HAP-1 (cell line): ENCODE measurements around the gene TAGLN3.
"Not testable (repeated sequence)": the region's sequence is repeated elsewhere in the genome, so short reads cannot be mapped to it uniquely, and the experiment has no call there.

Experiments
- DNase-seq, 2 experiments: peaks; one replicate each; pipeline ENCODE4 v3.0.0-alpha.2; 2016 to 2020; ENCODE audit warnings: low spot score in 2 of 2
- H3K27me3 ChIP-seq: fragments of 250-450 bp; sonication (Bioruptor Pico); 2 replicates; pipeline ENCODE4 v1.5.1; 2020; ENCODE audit warnings: low read depth, mild to moderate bottlenecking, moderate library complexity
- H3K36me3 ChIP-seq: fragments of 250-450 bp; sonication (Bioruptor Pico); replicated peaks from 2 replicates; pipeline ENCODE4 v1.5.1; 2020; ENCODE audit warnings: mild to moderate bottlenecking
- H3K4me1 ChIP-seq: fragments of 250-450 bp; sonication (Bioruptor Pico); 2 replicates; pipeline ENCODE4 v1.5.1; 2020; ENCODE audit warnings: mild to moderate bottlenecking
- H3K4me3 ChIP-seq: fragments of 250-450 bp; sonication (Bioruptor Pico); 2 replicates; pipeline ENCODE4 v1.5.1; 2020; ENCODE audit warnings: mild to moderate bottlenecking, moderate library complexity
- H3K9me3 ChIP-seq: fragments of 250-450 bp; sonication (Bioruptor Pico); 2 replicates; pipeline ENCODE4 v1.5.1; 2020; ENCODE audit warnings: mild to moderate bottlenecking, moderate library complexity
- in situ Hi-C: fragments of 300-500 bp; cut with MboI; formaldehyde crosslinking; loops from 3 replicates; pipeline ENCODE4 v1.14.3; 2020; ENCODE audit warnings: low sequenced_read_pairs, inconsistent platforms, mixed read lengths

Gene TAGLN3

DNA sequence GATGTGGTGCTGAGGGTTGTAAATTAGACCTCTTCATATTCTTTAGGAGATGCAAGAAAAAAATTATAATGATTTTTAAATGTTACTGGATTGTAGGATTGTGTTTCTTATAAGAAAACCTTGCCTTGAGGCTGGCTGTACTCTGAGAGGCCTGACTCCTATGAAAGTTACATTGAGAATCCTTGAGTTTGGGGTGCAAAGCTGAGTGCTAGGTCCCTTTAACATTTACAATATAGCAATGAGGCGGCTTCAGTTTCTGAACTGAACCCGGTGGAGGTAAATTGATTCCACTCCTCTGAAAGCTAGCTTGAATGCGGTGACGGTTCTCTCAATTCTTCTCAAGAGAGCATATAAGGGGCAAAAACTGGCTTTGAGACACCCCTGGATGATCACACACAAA, 35.7 kb downstream of the TAGLN3 start, which contains the start of gene TMPRSS7:
TSS of gene TMPRSS7 (plus strand) at position 301 of the 400 bp plus-strand sequence. CDS start 110 bp downstream, outside the sequence.
- no peaks in the 10 kb centered on the region for H3K27me3 ChIP-seq
- no peak within 1 kb of the TSS for H3K4me3 ChIP-seq
- H3K9me3 ChIP-seq, result no peaks in the 10 kb centered on the region
- H3K36me3 ChIP-seq, result no peaks in the 10 kb centered on the region
- no peak for DNase-seq
- no peaks in the 10 kb centered on the region for H3K4me1 ChIP-seq
- in situ Hi-C loops, result no loop called here

DNA sequence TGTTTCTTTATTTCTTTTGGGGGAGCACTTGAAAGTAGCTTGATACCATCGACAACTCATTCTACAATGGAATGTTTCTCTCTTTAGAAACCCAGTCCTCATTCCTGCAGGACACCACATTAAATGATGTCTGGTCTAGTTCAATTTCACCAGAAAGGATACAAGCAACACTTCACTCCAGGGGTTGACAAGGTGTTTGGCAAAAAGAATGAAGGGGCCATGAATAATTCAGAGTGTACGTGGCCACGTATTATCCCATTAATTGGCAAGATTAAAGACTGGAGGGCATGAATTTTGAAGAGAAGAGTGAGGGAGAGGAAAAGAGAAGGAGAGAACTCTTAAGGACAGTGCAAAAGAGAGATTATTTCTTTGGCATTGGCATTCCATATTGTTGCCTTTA, 36.5 kb downstream of the TAGLN3 start:
- H3K4me3 ChIP-seq, result no peak overlapping the region
- DNase-seq, result no peak
- H3K9me3 ChIP-seq, result no peaks in the 10 kb centered on the region
- H3K4me1 ChIP-seq, result no peaks in the 10 kb centered on the region
- in situ Hi-C loops, result no loop called here
- H3K27me3 ChIP-seq, result no peaks in the 10 kb centered on the region
- no peaks in the 10 kb centered on the region for H3K36me3 ChIP-seq

DNA sequence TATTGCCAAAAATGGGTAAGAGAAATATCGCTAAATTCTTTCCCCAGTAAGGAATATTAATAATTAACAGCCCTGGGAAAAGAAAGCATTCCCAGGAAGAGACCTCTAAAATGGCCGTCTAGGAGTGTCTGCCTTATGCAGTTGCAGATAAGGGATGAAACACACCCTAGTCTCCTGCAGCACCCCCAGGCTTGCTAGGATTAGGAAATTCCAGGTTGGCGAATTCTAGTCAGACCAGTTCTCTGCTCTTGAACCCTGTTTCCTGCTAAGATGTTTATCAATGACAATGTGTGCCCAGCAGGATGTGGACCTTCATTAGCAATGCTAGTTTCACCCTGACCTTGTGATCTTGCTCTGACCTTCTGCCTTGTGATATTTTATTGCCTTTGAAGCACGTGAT, 38.5 kb downstream of the TAGLN3 start:
- in situ Hi-C loops, H3K27me3 ChIP-seq, H3K9me3 ChIP-seq, DNase-seq, H3K4me3 ChIP-seq, H3K36me3 ChIP-seq, H3K4me1 ChIP-seq: not testable (repeated sequence)

DNA sequence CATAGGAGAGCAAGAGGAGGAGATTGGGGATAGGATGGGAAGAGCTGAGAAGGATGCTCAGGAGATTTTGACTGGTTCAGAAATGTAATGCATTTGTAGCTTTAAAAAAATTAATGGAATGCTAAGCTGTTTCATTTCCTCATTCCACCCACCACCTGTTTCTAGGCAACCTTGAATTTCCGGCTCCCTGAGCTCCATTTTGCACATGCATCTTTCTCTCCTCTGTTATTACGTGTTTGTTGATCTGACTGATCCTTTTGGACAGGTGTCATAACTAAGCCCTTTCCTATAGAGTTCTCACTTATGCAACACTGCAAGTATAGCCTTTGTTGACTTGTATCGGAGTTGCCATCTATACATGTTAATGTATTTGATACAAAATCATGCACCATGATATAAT, 40.1 kb downstream of the TAGLN3 start:
- Histone ChIP-seq H3K4me3 (no peak overlapping the region), H3K9me3 (no peaks in the 10 kb centered on the region), H3K36me3 (no peaks in the 10 kb centered on the region), H3K27me3 (no peaks in the 10 kb centered on the region), H3K4me1 (peaks cover 3% of the 10 kb centered on the region; the same call in 1 of the 2 replicates)
- in situ Hi-C loops, result no loop called here
- no peak for DNase-seq

DNA sequence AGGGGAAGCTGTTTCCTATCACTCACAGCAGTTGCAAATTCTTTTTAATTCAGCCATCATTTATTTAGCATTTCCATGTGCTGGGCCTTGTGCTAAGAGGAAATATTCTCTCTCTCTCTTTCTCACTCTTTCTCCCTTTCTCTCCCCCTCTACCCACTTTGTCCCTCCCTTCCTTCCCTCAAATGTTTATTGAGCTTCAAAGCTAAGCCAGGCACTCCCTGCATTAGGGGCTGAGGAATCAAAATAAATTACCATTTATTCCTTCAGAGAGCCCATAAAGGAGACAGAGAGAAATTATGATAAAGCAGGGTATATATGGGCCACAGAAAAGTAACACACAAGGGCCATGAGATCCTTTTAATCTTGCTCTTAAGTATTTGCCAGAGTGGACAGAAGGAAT, 42.6 kb downstream of the TAGLN3 start:
- in situ Hi-C loops, result no loop called here
- H3K4me1 ChIP-seq, result peaks cover 3% of the 10 kb centered on the region; the same call in 1 of the 2 replicates
- H3K4me3 ChIP-seq, result no peak overlapping the region
- H3K27me3 ChIP-seq, result no peaks in the 10 kb centered on the region
- H3K36me3 ChIP-seq, result no peaks in the 10 kb centered on the region
- H3K9me3 ChIP-seq, result no peaks in the 10 kb centered on the region
- DNase-seq, result no peak

DNA sequence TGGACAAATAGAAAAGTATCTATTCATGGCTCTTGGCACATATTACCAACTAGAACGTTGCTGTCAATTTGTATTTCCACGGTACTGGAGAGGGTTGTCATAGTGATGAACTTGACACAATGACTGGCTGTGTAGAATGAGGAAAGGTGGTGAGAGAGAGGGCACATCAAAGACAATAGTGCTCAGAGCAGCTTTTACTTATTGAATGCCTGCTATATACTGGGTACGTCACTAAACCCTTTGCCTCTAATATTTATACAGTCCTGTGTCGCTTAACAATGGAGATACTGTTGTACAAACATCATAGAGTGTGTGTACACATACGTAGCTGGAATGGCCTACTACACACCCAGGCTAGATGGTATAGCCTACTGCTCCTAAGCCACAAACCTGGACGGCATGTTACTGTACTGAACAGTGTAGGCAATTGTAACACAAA, 44.1 kb downstream of the TAGLN3 start:
- Histone ChIP-seq H3K9me3 (no peaks in the 10 kb centered on the region), H3K36me3 (no peaks in the 10 kb centered on the region), H3K27me3 (no peaks in the 10 kb centered on the region), H3K4me3 (no peak overlapping the region), H3K4me1 (peaks cover 3% of the 10 kb centered on the region; the same call in 1 of the 2 replicates)
- no peak for DNase-seq
- in situ Hi-C loops, result no loop called here

DNA sequence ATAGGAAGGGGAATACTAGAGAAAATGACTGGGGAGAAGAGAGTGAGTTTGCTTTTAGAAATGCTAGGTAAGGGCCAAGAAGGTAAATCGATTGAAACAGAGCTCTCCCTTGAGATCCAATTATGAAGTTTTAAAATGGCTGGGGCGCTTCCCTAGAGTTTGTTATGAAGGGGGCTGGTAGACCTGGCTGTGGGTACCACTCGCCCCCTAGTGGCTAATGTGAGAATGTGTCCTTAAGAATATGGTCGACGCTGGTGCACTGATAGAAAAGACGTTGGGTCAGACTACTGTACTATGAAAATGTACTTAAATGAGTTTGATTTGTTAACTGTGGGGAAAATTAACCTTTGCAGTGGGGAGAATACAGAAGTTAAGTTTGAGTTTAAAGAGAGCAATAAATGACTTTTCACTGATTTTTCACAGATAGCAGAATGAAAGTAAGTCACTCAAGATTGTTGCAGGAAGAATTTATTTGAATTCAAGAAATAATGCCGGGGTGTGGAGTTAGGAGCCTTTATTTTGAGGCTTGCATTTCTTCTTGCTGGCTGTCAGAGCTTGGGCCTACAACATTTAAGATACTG, 45.0 kb downstream of the TAGLN3 start:
- no peaks in the 10 kb centered on the region for H3K27me3 ChIP-seq
- in situ Hi-C loops, result no loop called here
- no peak overlapping the region for H3K4me3 ChIP-seq
- no peaks in the 10 kb centered on the region for H3K9me3 ChIP-seq
- DNase-seq, result peak; percentile 68 to 80
- no peaks in the 10 kb centered on the region for H3K36me3 ChIP-seq
- H3K4me1 ChIP-seq, result peaks cover 3% of the 10 kb centered on the region; the same call in 1 of the 2 replicates

DNA sequence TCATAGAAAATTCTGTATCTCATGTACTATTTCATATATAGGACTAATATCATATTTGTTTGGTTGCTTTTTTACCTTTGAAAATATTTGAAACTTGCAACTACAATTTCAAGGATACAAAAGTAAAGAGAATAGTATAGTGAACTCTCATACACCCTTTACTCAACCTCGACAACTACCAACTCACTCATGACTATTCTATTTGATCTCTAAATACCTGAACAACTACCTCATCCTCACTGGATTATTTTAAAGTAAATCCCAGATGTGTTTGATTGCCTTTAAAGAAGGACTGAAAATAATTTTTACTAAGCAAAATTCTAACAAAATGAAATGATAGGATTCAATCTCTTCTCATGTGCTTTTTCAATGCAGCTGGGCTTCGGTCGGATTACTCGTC, 47.9 kb downstream of the TAGLN3 start:
- Histone ChIP-seq H3K27me3 (no peaks in the 10 kb centered on the region; the same call in 1 of the 2 replicates), H3K36me3 (no peaks in the 10 kb centered on the region), H3K4me1 (peaks cover 3% of the 10 kb centered on the region; the same call in 1 of the 2 replicates), H3K9me3 (no peaks in the 10 kb centered on the region), H3K4me3 (no peak overlapping the region)
- in situ Hi-C loops, result no loop called here
- DNase-seq, result no peak

DNA sequence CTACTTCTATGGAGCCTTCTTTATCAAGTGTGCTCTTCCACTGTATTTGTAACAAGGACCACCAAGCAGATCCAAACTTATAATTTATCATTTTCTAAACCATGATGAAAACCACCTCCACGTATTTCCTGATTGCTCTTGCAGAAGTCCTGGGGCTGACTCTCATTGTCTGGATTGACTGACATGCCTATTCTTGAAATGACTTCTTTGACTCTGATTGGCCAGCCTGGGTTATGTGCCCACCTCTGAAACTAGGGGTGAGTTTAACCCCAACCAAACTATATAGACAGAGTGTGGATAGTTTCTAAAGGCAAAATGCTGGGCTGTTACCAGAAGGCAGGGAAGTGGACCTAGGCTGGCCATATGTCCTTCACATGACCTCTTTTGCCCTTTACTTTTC, 48.5 kb downstream of the TAGLN3 start:
- Histone ChIP-seq H3K4me3 (no peak overlapping the region), H3K36me3 (no peaks in the 10 kb centered on the region), H3K4me1 (peaks cover 3% of the 10 kb centered on the region; the same call in 1 of the 2 replicates), H3K27me3 (no peaks in the 10 kb centered on the region; the same call in 1 of the 2 replicates), H3K9me3 (no peaks in the 10 kb centered on the region)
- DNase-seq, result no peak
- in situ Hi-C loops, result no loop called here

DNA sequence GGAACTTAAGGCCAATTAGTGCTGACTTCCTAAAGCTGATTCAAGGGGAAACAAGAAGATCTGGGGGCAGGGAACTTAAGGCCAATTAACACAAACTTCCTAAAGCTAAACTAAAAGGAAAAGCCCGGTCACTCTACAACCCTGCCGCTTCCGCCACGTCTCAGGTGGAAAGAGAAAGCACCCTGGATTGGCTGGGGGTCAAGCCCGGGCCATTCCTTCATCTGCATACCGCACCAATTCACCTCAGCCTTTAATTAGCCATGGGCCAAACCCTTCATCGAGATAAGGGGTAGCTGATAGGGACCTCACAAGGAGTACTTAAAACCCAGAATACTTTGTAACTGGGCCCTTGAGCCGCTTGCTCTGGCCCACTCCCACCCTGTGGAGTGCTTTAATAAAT, 50.2 kb downstream of the TAGLN3 start:
- Histone ChIP-seq H3K36me3 (no peaks in the 10 kb centered on the region), H3K4me3 (no peak overlapping the region), H3K4me1 (no peaks in the 10 kb centered on the region), H3K27me3 (no peaks in the 10 kb centered on the region; the same call in 1 of the 2 replicates), H3K9me3 (no peaks in the 10 kb centered on the region)
- DNase-seq, result no peak
- in situ Hi-C loops, result no loop called here

DNA sequence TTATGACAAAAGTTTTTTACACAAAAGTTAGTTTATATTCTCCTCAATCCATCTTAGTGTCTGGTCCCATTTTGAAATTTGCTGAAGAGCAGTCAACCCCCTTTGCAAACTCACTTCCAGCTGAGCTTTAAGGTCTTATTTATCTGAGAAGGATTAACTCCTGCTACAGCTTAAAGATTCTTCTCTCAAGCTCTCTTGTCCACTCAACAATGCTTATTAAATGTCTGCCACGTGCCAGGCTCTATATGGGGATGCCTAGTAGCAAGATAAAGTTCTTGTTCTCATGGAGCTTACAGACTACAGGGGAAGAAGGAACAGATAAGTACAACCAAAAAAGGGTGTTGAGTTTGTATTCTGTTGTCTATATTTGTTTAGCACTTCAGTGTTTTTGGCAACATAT, 54.5 kb downstream of the TAGLN3 start:
- H3K36me3 ChIP-seq, result no peaks in the 10 kb centered on the region
- no peaks in the 10 kb centered on the region; the same call in 1 of the 2 replicates for H3K27me3 ChIP-seq
- no peaks in the 10 kb centered on the region for H3K9me3 ChIP-seq
- no peaks in the 10 kb centered on the region for H3K4me1 ChIP-seq
- no peak overlapping the region for H3K4me3 ChIP-seq
- in situ Hi-C loops, result no loop called here
- DNase-seq, result peak in 1 of 2 experiments; percentile 11

DNA sequence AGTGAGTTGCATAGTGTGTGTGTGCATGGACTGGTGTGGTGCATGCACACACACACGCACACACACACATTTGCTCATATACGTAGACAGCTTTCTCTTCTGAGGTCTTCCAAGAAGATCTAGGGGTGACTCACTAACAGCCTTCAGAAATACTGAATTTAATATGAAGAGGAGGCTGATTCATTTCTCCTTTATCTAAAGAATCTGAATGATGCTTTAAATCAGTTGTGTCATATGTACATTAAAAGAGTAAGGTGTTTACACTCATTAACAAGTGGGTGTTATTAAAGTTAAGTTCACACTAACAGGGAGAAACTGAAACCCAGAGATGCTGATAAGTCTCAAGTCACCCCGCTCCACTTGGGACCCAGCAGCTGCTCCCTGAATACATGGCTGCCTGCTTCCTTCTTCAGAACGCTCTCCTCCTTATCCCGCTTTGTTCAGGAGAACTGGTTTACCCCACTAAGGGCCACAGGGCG, 57.8 kb downstream of the TAGLN3 start:
- in situ Hi-C loops, result no loop called here
- H3K4me1 ChIP-seq, result peaks cover 3% of the 10 kb centered on the region; the same call in 1 of the 2 replicates
- no peak for DNase-seq
- no peaks in the 10 kb centered on the region for H3K27me3 ChIP-seq
- no peaks in the 10 kb centered on the region for H3K36me3 ChIP-seq
- H3K9me3 ChIP-seq, result no peaks in the 10 kb centered on the region
- H3K4me3 ChIP-seq, result no peak overlapping the region

DNA sequence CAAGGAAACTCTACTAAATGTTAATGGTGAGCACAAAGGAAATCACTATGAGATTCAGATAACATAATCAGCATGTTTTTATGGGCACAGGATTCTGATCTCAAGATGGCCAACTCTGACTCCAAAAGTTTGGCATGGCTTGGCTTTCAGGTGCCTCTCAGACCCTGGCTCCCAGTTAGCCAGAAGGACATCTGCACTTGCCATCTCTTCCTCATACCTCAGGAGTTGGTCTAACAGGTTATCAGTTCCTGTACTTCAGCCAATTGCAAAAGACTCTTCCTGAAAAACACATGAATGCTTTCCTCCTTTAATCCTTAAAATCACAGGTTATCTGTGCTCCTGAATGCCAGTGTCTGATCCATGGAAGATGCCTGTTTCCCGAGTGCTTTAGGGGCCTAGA, 60.8 kb downstream of the TAGLN3 start:
- H3K9me3 ChIP-seq, result no peaks in the 10 kb centered on the region
- no peak for DNase-seq
- H3K4me3 ChIP-seq, result no peak overlapping the region
- no peaks in the 10 kb centered on the region for H3K36me3 ChIP-seq
- no peaks in the 10 kb centered on the region for H3K27me3 ChIP-seq
- peaks cover 3% of the 10 kb centered on the region; the same call in 1 of the 2 replicates for H3K4me1 ChIP-seq
- in situ Hi-C loops, result no loop called here

DNA sequence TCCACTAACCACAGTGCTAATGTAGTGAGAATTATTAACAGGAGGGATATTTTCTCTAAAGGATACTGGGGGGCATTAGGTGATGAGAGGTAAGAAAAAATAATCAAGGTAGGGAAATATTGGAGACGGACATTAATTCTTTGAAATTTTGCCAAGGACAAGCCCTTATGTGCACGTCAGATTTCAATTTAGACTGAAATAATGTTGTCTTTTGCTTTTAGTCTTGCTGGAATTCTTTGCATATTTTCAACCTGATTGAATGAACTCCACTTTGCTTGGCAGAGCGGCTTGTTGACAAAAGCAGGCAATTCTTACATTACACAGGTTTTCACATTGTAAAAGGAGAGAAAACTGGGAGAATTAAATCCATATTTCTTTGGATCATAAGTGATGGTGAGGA, 62.4 kb downstream of the TAGLN3 start:
- no peaks in the 10 kb centered on the region for H3K9me3 ChIP-seq
- peaks cover 5% of the 10 kb centered on the region; the same call in 1 of the 2 replicates for H3K27me3 ChIP-seq
- peak in 1 of 2 experiments; percentile 6 for DNase-seq
- H3K4me1 ChIP-seq, result peaks cover 3% of the 10 kb centered on the region; the same call in 1 of the 2 replicates
- in situ Hi-C loops, result no loop called here
- H3K4me3 ChIP-seq, result no peak overlapping the region
- no peaks in the 10 kb centered on the region for H3K36me3 ChIP-seq
